GM23248 (cell line): ENCODE data around the gene B4GALT2. TPM values are rescaled to one million over a fixed set of nuclear protein-coding genes. Genes with fewer than 3 reads are reported as not detected.

Experiments used
- DNase-seq: peaks from one replicate; pipeline ENCODE4 v3.0.0-alpha.2; 2015
- H2AFZ ChIP-seq: fragments of 200-600 bp; sonication (generic); 2 replicates; pipeline ENCODE4 v1.6.1; 2016; ENCODE audit warnings: antibody characterized with exemption
- H3F3A ChIP-seq: fragments of 200-600 bp; sonication (generic); 2 replicates; pipeline ENCODE4 v1.6.1; 2016; ENCODE audit warnings: mild to moderate bottlenecking, antibody characterized with exemption, mixed run types; ENCODE audit not compliant: insufficient read depth
- H3K27ac ChIP-seq: fragments of 200-600 bp; sonication (generic); 2 replicates; pipeline ENCODE4 v1.5.1; 2016; ENCODE audit warnings: mild to moderate bottlenecking
- H3K27me3 ChIP-seq: fragments of 200-600 bp; sonication (generic); replicated peaks from 2 replicates; pipeline ENCODE4 v1.6.1; 2016; ENCODE audit warnings: mild to moderate bottlenecking; ENCODE audit not compliant: insufficient read depth
- H3K36me3 ChIP-seq: fragments of 200-600 bp; sonication (generic); 2 replicates; pipeline ENCODE4 v1.6.1; 2016; ENCODE audit warnings: low read depth, mild to moderate bottlenecking
- H3K4me1 ChIP-seq: fragments of 200-600 bp; sonication (generic); 2 replicates; pipeline ENCODE4 v1.6.1; 2016; ENCODE audit warnings: mild to moderate bottlenecking; ENCODE audit not compliant: insufficient read depth
- H3K4me2 ChIP-seq: fragments of 200-600 bp; sonication (generic); one replicate; pipeline ENCODE4 v1.6.1; 2016; ENCODE audit warnings: mild to moderate bottlenecking; ENCODE audit not compliant: unreplicated experiment
- H3K4me3 ChIP-seq: fragments of 200-600 bp; sonication (generic); 2 replicates; pipeline ENCODE4 v1.5.1; 2016; ENCODE audit warnings: mild to moderate bottlenecking
- H3K79me2 ChIP-seq: fragments of 200-600 bp; sonication (generic); 2 replicates; pipeline ENCODE4 v1.6.1; 2016; ENCODE audit warnings: mild to moderate bottlenecking; ENCODE audit not compliant: insufficient read depth
- H3K9ac ChIP-seq: fragments of 200-600 bp; sonication (generic); 2 replicates; pipeline ENCODE4 v1.6.1; 2016; ENCODE audit warnings: mild to moderate bottlenecking
- H3K9me2 ChIP-seq: fragments of 200-600 bp; sonication (generic); 2 replicates; pipeline ENCODE4 v1.6.1; 2016; ENCODE audit warnings: mixed run types, mild to moderate bottlenecking, moderate library complexity; ENCODE audit not compliant: insufficient read depth
- H3K9me3 ChIP-seq: fragments of 200-600 bp; sonication (generic); one replicate; pipeline ENCODE4 v1.6.1; 2017; ENCODE audit warnings: low read depth
- H4K20me1 ChIP-seq: fragments of 200-600 bp; sonication (generic); 2 replicates; pipeline ENCODE4 v1.6.0; 2016; ENCODE audit not compliant: insufficient read depth
- EZH2 ChIP-seq: fragments of 200-600 bp; sonication (generic); IDR thresholded peaks from 2 replicates; pipeline ENCODE4 v1.6.1; 2018; ENCODE audit warnings: antibody characterized with exemption, mild to moderate bottlenecking; ENCODE audit not compliant: insufficient read depth, poor library complexity, severe bottlenecking
- EZH2phosphoT487 ChIP-seq: fragments of 200-600 bp; sonication (generic); IDR thresholded peaks from 2 replicates; pipeline ENCODE4 v1.6.1; 2018; ENCODE audit warnings: antibody characterized with exemption, moderate library complexity, mild to moderate bottlenecking, low read depth; ENCODE audit not compliant: insufficient read depth
- WGBS, 2 experiments: methylation state at CpG; one replicate each; pipeline ENCODE4 v1.1.6; 2015 to 2017; ENCODE audit warnings: low lambda C conversion rate in 2 of 2, low coverage in 1 of 2; ENCODE audit errors: missing lambda C conversion rate in 2 of 2; 5-methylcytosine and 5-hydroxymethylcytosine counted together
- in situ Hi-C: fragments of 300-500 bp; cut with MboI; formaldehyde crosslinking; loops from 2 replicates; pipeline ENCODE4 v1.15.0; 2020
- polyA plus RNA-seq: library from polyadenylated mRNA; unstranded; fragments of >200 nt; fragmentation: Nextera tagmentation; extraction: Ambion mirVana; gene quantifications from 2 replicates; pipeline ENCODE4 v1.2.1, GENCODE V29; 2016
- total RNA-seq: library from RNA; depleted of rRNA; stranded (reverse); fragments of >200 nt; shearing (Covaris generic); gene quantifications from 2 replicates; pipeline ENCODE4 v1.2.3, GENCODE V29; 2014

B4GALT2 gene
- total and polyA plus RNA-seq, 2 experiments from 2014 or later, result 27.3 to 221 TPM

- no peaks in the 10 kb centered on the region for H3K36me3 ChIP-seq
- H3K9me3 ChIP-seq, result no peaks in the 10 kb centered on the region
- DNase-seq, result no peak
- H3K27me3 ChIP-seq, result no peaks in the 10 kb centered on the region
- H2AFZ ChIP-seq, result no peak overlapping the region
- H3K9me2 ChIP-seq, result no peaks in the 10 kb centered on the region
- TF ChIP-seq EZH2phosphoT487 (no peak), EZH2 (no peak)
- no peaks in the 10 kb centered on the region for H3K4me1 ChIP-seq
- no peak overlapping the region for H3K27ac ChIP-seq
- H3K9ac ChIP-seq, result no peak overlapping the region
- H4K20me1 ChIP-seq, result no peaks in the 10 kb centered on the region
- 78 to 86% methylated on average over 2 of the region's 2 CpGs for WGBS, 2 experiments
- no peaks in the 10 kb centered on the region for H3F3A ChIP-seq
- H3K79me2 ChIP-seq, result no peaks in the 10 kb centered on the region
- no peak overlapping the region for H3K4me3 ChIP-seq
- in situ Hi-C loops, result no loop called here
- H3K4me2 ChIP-seq, result no peak overlapping the region
Observed at GRCh38 chr1:44012404-44012803, 33.4 kb downstream of the B4GALT2 start.

GRCh38 chr1:44012941-44013609 lies 34.1 kb downstream of the B4GALT2 start:
- WGBS, 2 experiments, result 89 to 93% methylated on average over 13 of the region's 13 CpGs
- no peak overlapping the region for H2AFZ ChIP-seq

GRCh38 chr1:44013949-44014348 lies 34.9 kb downstream of the B4GALT2 start:
- no peak overlapping the region for H3K27ac ChIP-seq
- H4K20me1 ChIP-seq, result no peaks in the 10 kb centered on the region
- H3K9me3 ChIP-seq, result no peaks in the 10 kb centered on the region
- H3K9ac ChIP-seq, result no peak overlapping the region
- H3K4me3 ChIP-seq, result no peak overlapping the region
- WGBS, 2 experiments, result 82% methylated on average over 5 of the region's 5 CpGs
- no peak for DNase-seq
- no peaks in the 10 kb centered on the region for H3F3A ChIP-seq
- TF ChIP-seq EZH2phosphoT487 (no peak), EZH2 (no peak)
- H3K4me2 ChIP-seq, result no peak overlapping the region
- no peaks in the 10 kb centered on the region for H3K27me3 ChIP-seq
- in situ Hi-C loops, result no loop called here
- no peaks in the 10 kb centered on the region for H3K36me3 ChIP-seq
- H3K79me2 ChIP-seq, result no peaks in the 10 kb centered on the region
- H3K4me1 ChIP-seq, result no peaks in the 10 kb centered on the region
- no peak overlapping the region for H2AFZ ChIP-seq
- H3K9me2 ChIP-seq, result no peaks in the 10 kb centered on the region

More at GRCh38 chr1:44012941-44013609, 34.1 kb downstream of the B4GALT2 start:
- Histone ChIP-seq H3K4me2 (no peak overlapping the region), H3K9me2 (no peaks in the 10 kb centered on the region), H3K27ac (no peak overlapping the region), H3K9ac (no peak overlapping the region), H4K20me1 (no peaks in the 10 kb centered on the region), H3K36me3 (no peaks in the 10 kb centered on the region), H3K4me1 (no peaks in the 10 kb centered on the region), H3F3A (no peaks in the 10 kb centered on the region), H3K4me3 (no peak overlapping the region), H3K27me3 (no peaks in the 10 kb centered on the region), H3K79me2 (no peaks in the 10 kb centered on the region), H3K9me3 (no peaks in the 10 kb centered on the region)
- in situ Hi-C loops, result no loop called here
- no peak for TF ChIP-seq EZH2phosphoT487
- TF ChIP-seq EZH2, result no peak
- no peak for DNase-seq

DNA sequence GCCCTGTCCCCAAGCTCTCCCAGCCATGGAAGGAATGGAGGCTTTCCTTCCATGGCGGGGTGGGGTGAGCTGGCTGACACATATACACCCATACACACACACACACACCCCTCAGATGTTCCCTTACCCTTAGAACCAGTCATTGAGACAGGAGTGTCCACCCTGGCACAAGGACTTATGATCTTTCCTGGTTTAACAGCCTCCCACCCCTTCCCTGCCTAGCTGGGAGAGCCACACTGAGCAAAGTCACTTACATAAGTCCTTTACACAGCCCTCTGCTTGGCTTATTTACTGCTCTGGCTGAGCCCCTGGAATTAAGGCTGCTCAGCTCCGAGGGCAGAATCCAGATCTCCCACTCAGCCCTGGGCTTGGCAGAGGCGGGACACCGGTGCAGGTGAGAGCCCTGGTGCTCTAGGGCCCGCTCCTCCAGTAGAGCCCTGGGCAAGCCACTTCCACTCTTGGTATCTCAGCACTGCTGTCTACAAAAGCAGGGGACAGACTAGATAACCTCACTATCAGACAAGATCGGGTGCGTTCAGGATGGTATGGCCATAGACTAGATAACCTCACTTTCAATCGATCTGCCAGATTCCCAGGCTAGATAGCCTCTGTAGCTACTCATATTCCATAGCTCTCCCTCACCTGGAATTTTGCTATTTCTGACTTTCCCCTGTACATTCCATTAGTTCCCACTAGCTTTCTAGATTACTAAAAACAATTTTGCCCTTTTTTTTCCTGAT lies 35.5 kb downstream of the B4GALT2 start:
- H3K4me3 ChIP-seq, result no peak overlapping the region
- no peak overlapping the region for H2AFZ ChIP-seq
- no peaks in the 10 kb centered on the region for H3K9me3 ChIP-seq
- TF ChIP-seq EZH2, result no peak
- TF ChIP-seq EZH2phosphoT487, result no peak
- H3K9ac ChIP-seq, result no peak overlapping the region
- H3K27ac ChIP-seq, result no peak overlapping the region
- H3K79me2 ChIP-seq, result no peaks in the 10 kb centered on the region
- no peaks in the 10 kb centered on the region for H4K20me1 ChIP-seq
- H3K27me3 ChIP-seq, result no peaks in the 10 kb centered on the region
- H3K4me1 ChIP-seq, result no peaks in the 10 kb centered on the region
- no peaks in the 10 kb centered on the region for H3F3A ChIP-seq
- H3K4me2 ChIP-seq, result no peak overlapping the region
- 78 to 84% methylated on average over 8 of the region's 8 CpGs for WGBS, 2 experiments
- no peaks in the 10 kb centered on the region for H3K36me3 ChIP-seq
- no peak for DNase-seq
- H3K9me2 ChIP-seq, result no peaks in the 10 kb centered on the region
- in situ Hi-C loops, result no loop called here
